Measurements from ENCODE around the gene CRELD1. TPM values are rescaled to one million over a fixed set of nuclear protein-coding genes. Genes with fewer than 3 reads are reported as not detected.

CRELD1 gene
- total RNA-seq, 1 experiment from 2014 or later = 15.5 TPM

DNA sequence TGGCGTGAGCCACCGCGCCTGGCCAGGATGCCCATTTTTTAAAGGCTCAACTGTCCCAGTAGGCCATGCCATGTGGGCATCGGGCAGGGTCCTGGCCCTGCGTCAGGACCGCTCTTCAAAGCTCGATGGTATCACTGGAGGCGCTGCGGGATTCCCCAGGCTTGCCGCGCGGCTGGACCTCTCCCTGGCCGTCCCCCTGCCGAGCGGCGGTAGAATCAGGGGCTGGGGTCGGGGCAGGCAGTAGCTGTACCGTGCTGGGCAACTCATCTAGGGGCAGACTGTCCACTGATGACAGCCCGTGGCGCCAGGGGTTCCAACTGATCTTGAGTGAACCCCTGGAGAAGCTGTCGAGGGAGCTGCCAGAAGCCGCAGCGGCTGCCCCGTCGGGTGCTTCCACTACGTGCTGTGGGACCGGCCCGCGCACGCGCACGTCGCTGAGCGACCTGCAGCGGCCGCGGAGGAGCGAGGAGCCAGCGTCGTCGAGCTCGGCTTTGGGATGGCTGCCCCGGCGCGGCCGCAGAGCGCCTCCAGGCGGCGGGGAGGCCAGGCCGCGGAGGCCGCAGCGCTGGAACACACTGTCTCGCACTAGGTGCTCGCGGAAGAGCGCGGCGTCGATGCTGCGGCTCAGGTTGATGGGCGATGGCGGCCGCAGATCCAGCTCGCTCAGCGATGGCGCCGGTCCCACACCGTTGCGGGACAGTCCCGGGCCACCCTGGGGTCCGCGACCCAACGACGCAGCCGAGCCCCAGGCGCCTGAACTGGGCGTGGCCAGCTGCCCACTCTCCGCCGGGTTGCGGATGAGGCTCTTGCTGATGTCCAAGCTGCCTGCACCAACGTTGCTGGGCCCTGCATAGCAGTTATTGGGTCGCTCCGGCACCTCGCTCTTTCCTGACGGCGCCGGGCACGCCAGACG, 12.7 kb downstream of the CRELD1 start:
- Mint-ChIP-seq H3K4me3 (peak overlapping the region; percentile 70 to 85), H3K9me3 (no peaks in the 10 kb centered on the region; a peak in 1 of 5 replicates), H3K4me1 (peaks cover under 1 to 9% of the 10 kb centered on the region in 2 experiments; a peak in 3 of 4 replicates), H3K27me3 (ENCODE audit: low read depth) (peaks cover 9% of the 10 kb centered on the region), H3K36me3 (ENCODE audit: insufficient read depth in 1 of 3, low read depth in 3 of 3) (peaks cover 2 to 19% (median 10%) of the 10 kb centered on the region in 3 experiments; a peak in 6 of 7 replicates), H3K27ac (no peak overlapping the region)
- H2AK5ac ChIP-seq (ENCODE audit: insufficient read length, low read length) = no peak overlapping the region
- H4K91ac ChIP-seq (ENCODE audit: insufficient read length, low read depth, low read length) = no peak overlapping the region
- no peak overlapping the region for H4K8ac ChIP-seq (replicated peaks; ENCODE audit: insufficient read length, low read depth, low read length)
- H2BK20ac ChIP-seq (ENCODE audit: low read depth, low read length, poor library complexity, severe bottlenecking) = no peak overlapping the region
- no peak overlapping the region for H2BK12ac ChIP-seq (ENCODE audit: insufficient read length, low read depth, low read length)
- no peak overlapping the region for H3K23ac ChIP-seq (ENCODE audit: insufficient read length, low read depth, low read length)
- no peak overlapping the region for H3K9ac ChIP-seq (ENCODE audit: extremely low read depth, insufficient read length, low read length)
- no peaks in the 10 kb centered on the region for H4K20me1 ChIP-seq (ENCODE audit: control insufficient read depth, insufficient read depth, insufficient read length)
- no peak overlapping the region for H2BK5ac ChIP-seq (ENCODE audit: insufficient read length, low read length)
- no peak overlapping the region for H3K27ac ChIP-seq (ENCODE audit: insufficient read length, low read depth, low read length)
- H3T11ph ChIP-seq (ENCODE audit: low read length) = no peak overlapping the region
- H3K27me3 ChIP-seq (ENCODE audit: insufficient read depth, low read length) = no peaks in the 10 kb centered on the region
- H3K18ac ChIP-seq (ENCODE audit: insufficient read length, low read depth, low read length) = no peak overlapping the region
- no peak overlapping the region for H4K5ac ChIP-seq (ENCODE audit: insufficient read length, low read depth, low read length)
- H3K79me2 ChIP-seq (ENCODE audit: insufficient read depth, low read length) = no peaks in the 10 kb centered on the region
- H3K4me2 ChIP-seq (ENCODE audit: insufficient read depth, insufficient read length, low read length) = peak overlapping the region; percentile 37
- H3K56ac ChIP-seq (ENCODE audit: insufficient read length, low read depth, low read length) = no peak overlapping the region
- H3K23me2 ChIP-seq (ENCODE audit: insufficient read length, low read depth, low read length, poor library complexity, severe bottlenecking) = peaks cover 14% of the 10 kb centered on the region
- no peak overlapping the region; the same call in 1 of the 2 replicates for H3K14ac ChIP-seq (ENCODE audit: insufficient read depth, low read length)
- no peak overlapping the region for H2AFZ ChIP-seq (ENCODE audit: low read length)
- H3K79me1 ChIP-seq (ENCODE audit: insufficient read depth, low read depth, low read length, poor library complexity, severe bottlenecking) = no peaks in the 10 kb centered on the region
- no peak overlapping the region for H2BK120ac ChIP-seq (ENCODE audit: low read depth, low read length, poor library complexity, severe bottlenecking)
- WGBS (ENCODE audit: extremely low coverage, insufficient read length, low lambda C conversion rate) = no CpG with 5 or more reads among the region's 90 CpGs
- H3K4me1 ChIP-seq (ENCODE audit: insufficient read depth, low read length) = no peaks in the 10 kb centered on the region
- no peak overlapping the region for H3K4ac ChIP-seq (ENCODE audit: low read depth, low read length)
- H2BK15ac ChIP-seq (ENCODE audit: low read depth, low read length) = no peak overlapping the region
- peak; percentile 90 for DNase-seq
- H3K9me3 ChIP-seq (ENCODE audit: control insufficient read depth, low read depth, low read length) = no peaks in the 10 kb centered on the region
- TF ChIP-seq, protein P1, sequence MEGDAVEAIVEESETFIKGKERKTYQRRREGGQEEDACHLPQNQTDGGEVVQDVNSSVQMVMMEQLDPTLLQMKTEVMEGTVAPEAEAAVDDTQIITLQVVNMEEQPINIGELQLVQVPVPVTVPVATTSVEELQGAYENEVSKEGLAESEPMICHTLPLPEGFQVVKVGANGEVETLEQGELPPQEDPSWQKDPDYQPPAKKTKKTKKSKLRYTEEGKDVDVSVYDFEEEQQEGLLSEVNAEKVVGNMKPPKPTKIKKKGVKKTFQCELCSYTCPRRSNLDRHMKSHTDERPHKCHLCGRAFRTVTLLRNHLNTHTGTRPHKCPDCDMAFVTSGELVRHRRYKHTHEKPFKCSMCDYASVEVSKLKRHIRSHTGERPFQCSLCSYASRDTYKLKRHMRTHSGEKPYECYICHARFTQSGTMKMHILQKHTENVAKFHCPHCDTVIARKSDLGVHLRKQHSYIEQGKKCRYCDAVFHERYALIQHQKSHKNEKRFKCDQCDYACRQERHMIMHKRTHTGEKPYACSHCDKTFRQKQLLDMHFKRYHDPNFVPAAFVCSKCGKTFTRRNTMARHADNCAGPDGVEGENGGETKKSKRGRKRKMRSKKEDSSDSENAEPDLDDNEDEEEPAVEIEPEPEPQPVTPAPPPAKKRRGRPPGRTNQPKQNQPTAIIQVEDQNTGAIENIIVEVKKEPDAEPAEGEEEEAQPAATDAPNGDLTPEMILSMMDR (conservative IDR thresholded peaks at IDR 0.05) = peak; percentile 83
